Liver (tissue), 9 donors: ENCODE data around the gene EDC3. TPM values are rescaled to one million over a fixed set of nuclear protein-coding genes. Genes with fewer than 3 reads are reported as not detected.

Experiments used
- DNase-seq: peaks from one replicate; pipeline ENCODE4 v3.0.0-alpha.2; 2017; ENCODE audit warnings: low spot score
- H3K27ac ChIP-seq, 2 donors: one replicate each; pipeline ENCODE4 v1.7.0; 2013; ENCODE audit warnings: inconsistent platforms in 2 of 2, low read length in 2 of 2, control low read depth in 1 of 2, low read depth in 1 of 2, mild to moderate bottlenecking in 1 of 2
- H3K27me3 ChIP-seq, 4 donors: one replicate each; pipeline versions ENCODE4 v1.6.1 to v1.7.0; 2013; ENCODE audit warnings: low read length in 3 of 4, inconsistent platforms in 1 of 4, mild to moderate bottlenecking in 1 of 4, moderate library complexity in 1 of 4; ENCODE audit not compliant: control insufficient read depth in 4 of 4, insufficient read depth in 4 of 4
- H3K36me3 ChIP-seq, 4 donors: one replicate each; pipeline versions ENCODE4 v1.6.1 to v1.7.0; 2013; ENCODE audit warnings: low read length in 3 of 4, mild to moderate bottlenecking in 3 of 4, low read depth in 1 of 4, moderate library complexity in 1 of 4; ENCODE audit not compliant: control insufficient read depth in 4 of 4, insufficient read depth in 3 of 4
- H3K4me1 ChIP-seq, 4 donors: one replicate each; pipeline versions ENCODE4 v1.6.1 to v1.7.0; 2013; ENCODE audit warnings: low read length in 3 of 4, mild to moderate bottlenecking in 3 of 4, moderate library complexity in 1 of 4; ENCODE audit not compliant: control insufficient read depth in 4 of 4, insufficient read depth in 4 of 4
- H3K4me3 ChIP-seq, 3 donors: one replicate each; pipeline versions ENCODE4 v1.6.1 to v1.7.0; 2013; ENCODE audit warnings: low read length in 3 of 3, control low read depth in 1 of 3, low read depth in 1 of 3, mild to moderate bottlenecking in 1 of 3
- H3K9ac ChIP-seq, 2 donors: one replicate each; pipeline ENCODE4 v1.7.0; 2013; ENCODE audit warnings: low read length in 2 of 2, mild to moderate bottlenecking in 2 of 2, moderate library complexity in 2 of 2, control low read depth in 1 of 2, low read depth in 1 of 2
- H3K9me3 ChIP-seq, 4 donors: one replicate each; pipeline versions ENCODE4 v1.6.1 to v1.7.0; 2013; ENCODE audit warnings: low read length in 3 of 4; ENCODE audit not compliant: control insufficient read depth in 4 of 4
- FOXA2 ChIP-seq: IDR thresholded peaks from 2 replicates; pipeline ENCODE4 v1.6.1; 2016; ENCODE audit warnings: antibody characterized with exemption
- HNF4A ChIP-seq, 2 donors: conservative IDR thresholded peaks; 2 replicates each; pipeline ENCODE4 v1.6.1; 2016; ENCODE audit warnings: antibody characterized with exemption in 2 of 2, mild to moderate bottlenecking in 2 of 2
- HNF4G ChIP-seq: IDR thresholded peaks from 2 replicates; pipeline ENCODE4 v1.6.1; 2016; ENCODE audit warnings: antibody characterized with exemption
- JUND ChIP-seq, 2 donors: IDR thresholded peaks; 2 replicates each; pipeline ENCODE4 v1.6.1; 2016; ENCODE audit warnings: antibody characterized with exemption in 2 of 2
- NR2F2 ChIP-seq: IDR thresholded peaks from 2 replicates; pipeline ENCODE4 v1.6.1; 2016; ENCODE audit warnings: antibody characterized with exemption
- RXRA ChIP-seq, 2 donors: IDR thresholded peaks; 2 replicates each; pipeline ENCODE4 v1.6.1; 2017 to 2018; ENCODE audit warnings: antibody characterized with exemption in 2 of 2, mild to moderate bottlenecking in 1 of 2
- WGBS: extraction: QIAGEN DNeasy Blood & Tissue Kit; methylation state at CpG from one replicate; pipeline ENCODE4 v1.1.7; 2013; 5-methylcytosine and 5-hydroxymethylcytosine counted together
- polyA plus RNA-seq, 2 donors: library from polyadenylated mRNA; stranded (reverse) in 1 of 2; unstranded in 1 of 2; fragments of 200-250 nt in 1 of 2; fragments of >200 nt in 1 of 2; fragmentation: Nextera tagmentation in 1 of 2; extraction: Ambion mirVana in 1 of 2; gene quantifications; one replicate each; pipeline versions ENCODE4 v1.2.1 to v1.2.3, GENCODE V29; 2013 to 2015
- total RNA-seq, 2 donors: library from RNA; depleted of rRNA; stranded (reverse); fragments of >200 nt; gene quantifications; one replicate each; pipeline ENCODE4 v1.2.3, GENCODE V29; 2014
- TF ChIP-seq, protein P1 (sequence below): IDR thresholded peaks from 2 replicates; pipeline ENCODE4 v1.6.1; 2016; ENCODE audit warnings: antibody characterized with exemption, mild to moderate bottlenecking
- TF ChIP-seq, protein P2 (sequence below): IDR thresholded peaks from 2 replicates; pipeline ENCODE4 v1.6.1; 2016; ENCODE audit warnings: antibody characterized with exemption
- TF ChIP-seq, protein P3 (sequence below): IDR thresholded peaks from 2 replicates; pipeline ENCODE4 v1.6.1; 2016; ENCODE audit warnings: antibody characterized with exemption
- donor health status: healthy.
- donor health status: healthy.
- donor health status: healthy.
- donor health status: healthy.
- donor health status: healthy.

The EDC3 gene
- total and polyA plus RNA-seq, 4 donors, result 5.8 to 9.5 (median 7.4) TPM

DNA sequence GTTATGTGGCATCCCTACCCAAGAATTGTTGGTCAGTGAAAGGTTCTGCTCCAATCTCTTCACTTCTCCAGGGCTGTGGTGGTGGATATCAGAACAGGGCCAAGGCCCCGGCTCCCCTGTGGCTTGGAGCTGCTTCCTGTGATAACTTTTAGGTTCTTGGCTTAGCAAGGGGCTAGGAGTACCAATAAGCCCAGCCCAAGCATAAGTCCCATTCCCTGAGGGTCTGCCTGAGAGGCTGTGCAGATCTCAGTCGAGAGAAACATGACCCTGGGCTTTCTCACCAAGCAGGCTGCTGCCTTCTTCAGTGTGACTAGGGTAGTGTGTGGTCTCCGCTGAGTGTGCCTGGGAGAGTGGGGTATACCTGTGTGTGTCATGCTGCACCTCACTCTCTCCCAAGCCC is 73.1 kb downstream of the EDC3 start:
- WGBS, result 93% methylated on average over 3 of the region's 3 CpGs
- Histone ChIP-seq H3K36me3 (peaks cover 38 to 83% (median 68%) of the 10 kb centered on the region in 4 donors), H3K4me1 (peaks cover 5 to 31% (median 25%) of the 10 kb centered on the region in 4 donors), H3K4me3 (no peak overlapping the region), H3K27ac (no peak overlapping the region), H3K9me3 (no peaks in the 10 kb centered on the region), H3K9ac (no peak overlapping the region), H3K27me3 (no peaks in the 10 kb centered on the region)
- TF ChIP-seq, protein P1, sequence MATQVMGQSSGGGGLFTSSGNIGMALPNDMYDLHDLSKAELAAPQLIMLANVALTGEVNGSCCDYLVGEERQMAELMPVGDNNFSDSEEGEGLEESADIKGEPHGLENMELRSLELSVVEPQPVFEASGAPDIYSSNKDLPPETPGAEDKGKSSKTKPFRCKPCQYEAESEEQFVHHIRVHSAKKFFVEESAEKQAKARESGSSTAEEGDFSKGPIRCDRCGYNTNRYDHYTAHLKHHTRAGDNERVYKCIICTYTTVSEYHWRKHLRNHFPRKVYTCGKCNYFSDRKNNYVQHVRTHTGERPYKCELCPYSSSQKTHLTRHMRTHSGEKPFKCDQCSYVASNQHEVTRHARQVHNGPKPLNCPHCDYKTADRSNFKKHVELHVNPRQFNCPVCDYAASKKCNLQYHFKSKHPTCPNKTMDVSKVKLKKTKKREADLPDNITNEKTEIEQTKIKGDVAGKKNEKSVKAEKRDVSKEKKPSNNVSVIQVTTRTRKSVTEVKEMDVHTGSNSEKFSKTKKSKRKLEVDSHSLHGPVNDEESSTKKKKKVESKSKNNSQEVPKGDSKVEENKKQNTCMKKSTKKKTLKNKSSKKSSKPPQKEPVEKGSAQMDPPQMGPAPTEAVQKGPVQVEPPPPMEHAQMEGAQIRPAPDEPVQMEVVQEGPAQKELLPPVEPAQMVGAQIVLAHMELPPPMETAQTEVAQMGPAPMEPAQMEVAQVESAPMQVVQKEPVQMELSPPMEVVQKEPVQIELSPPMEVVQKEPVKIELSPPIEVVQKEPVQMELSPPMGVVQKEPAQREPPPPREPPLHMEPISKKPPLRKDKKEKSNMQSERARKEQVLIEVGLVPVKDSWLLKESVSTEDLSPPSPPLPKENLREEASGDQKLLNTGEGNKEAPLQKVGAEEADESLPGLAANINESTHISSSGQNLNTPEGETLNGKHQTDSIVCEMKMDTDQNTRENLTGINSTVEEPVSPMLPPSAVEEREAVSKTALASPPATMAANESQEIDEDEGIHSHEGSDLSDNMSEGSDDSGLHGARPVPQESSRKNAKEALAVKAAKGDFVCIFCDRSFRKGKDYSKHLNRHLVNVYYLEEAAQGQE, result no peak
- TF ChIP-seq FOXA2 (no peak), JUND (IDR thresholded peaks at IDR 0.05) (no peak), HNF4A (conservative IDR thresholded peaks at IDR 0.05) (no peak), HNF4G (no peak)
- no peak for DNase-seq

DNA sequence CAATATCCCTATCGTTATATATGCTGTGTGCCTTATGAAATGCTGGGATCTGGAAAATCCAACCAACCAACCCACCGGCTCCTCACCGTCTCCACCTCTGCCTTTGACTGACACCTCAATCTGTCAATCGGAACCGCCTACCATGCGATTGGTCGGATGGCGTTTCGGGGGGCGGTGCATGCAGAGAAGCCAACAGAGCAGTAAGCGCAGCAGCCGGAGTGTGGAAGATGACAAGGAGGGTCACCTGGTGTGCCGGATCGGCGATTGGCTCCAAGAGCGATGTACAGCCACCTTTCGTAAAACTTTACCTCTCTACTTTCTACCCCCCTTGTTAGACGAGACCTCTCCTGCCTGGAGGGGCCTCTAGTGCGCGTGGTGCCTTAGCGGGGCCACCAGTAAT is 73.9 kb downstream of the EDC3 start:
- Histone ChIP-seq H3K36me3 (peaks cover 31 to 75% (median 61%) of the 10 kb centered on the region in 4 donors), H3K4me1 (peaks cover 9 to 39% (median 33%) of the 10 kb centered on the region in 4 donors), H3K9me3 (no peaks in the 10 kb centered on the region), H3K27ac (no peak overlapping the region), H3K4me3 (no peak overlapping the region), H3K27me3 (no peaks in the 10 kb centered on the region), H3K9ac (no peak overlapping the region)
- TF ChIP-seq, protein P2, sequence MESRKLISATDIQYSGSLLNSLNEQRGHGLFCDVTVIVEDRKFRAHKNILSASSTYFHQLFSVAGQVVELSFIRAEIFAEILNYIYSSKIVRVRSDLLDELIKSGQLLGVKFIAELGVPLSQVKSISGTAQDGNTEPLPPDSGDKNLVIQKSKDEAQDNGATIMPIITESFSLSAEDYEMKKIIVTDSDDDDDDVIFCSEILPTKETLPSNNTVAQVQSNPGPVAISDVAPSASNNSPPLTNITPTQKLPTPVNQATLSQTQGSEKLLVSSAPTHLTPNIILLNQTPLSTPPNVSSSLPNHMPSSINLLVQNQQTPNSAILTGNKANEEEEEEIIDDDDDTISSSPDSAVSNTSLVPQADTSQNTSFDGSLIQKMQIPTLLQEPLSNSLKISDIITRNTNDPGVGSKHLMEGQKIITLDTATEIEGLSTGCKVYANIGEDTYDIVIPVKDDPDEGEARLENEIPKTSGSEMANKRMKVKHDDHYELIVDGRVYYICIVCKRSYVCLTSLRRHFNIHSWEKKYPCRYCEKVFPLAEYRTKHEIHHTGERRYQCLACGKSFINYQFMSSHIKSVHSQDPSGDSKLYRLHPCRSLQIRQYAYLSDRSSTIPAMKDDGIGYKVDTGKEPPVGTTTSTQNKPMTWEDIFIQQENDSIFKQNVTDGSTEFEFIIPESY, result no peak
- no peak for TF ChIP-seq NR2F2
- TF ChIP-seq, protein P1, result no peak
- no peak for TF ChIP-seq RXRA (IDR thresholded peaks at IDR 0.05)
- TF ChIP-seq, protein P3, sequence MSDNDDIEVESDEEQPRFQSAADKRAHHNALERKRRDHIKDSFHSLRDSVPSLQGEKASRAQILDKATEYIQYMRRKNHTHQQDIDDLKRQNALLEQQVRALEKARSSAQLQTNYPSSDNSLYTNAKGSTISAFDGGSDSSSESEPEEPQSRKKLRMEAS, result no peak
- 94% methylated on average over 21 of the region's 21 CpGs for WGBS
- DNase-seq, result no peak
